Liver (tissue), 9 donors: ENCODE data around the gene CASR. TPM values are rescaled to one million over a fixed set of nuclear protein-coding genes. Genes with fewer than 3 reads are reported as not detected.
"Not testable (repeated sequence)": the region's sequence is repeated elsewhere in the genome, so short reads cannot be mapped to it uniquely, and the experiment has no call there.

Experiments used
- DNase-seq: peaks from one replicate; pipeline ENCODE4 v3.0.0-alpha.2; 2017; ENCODE audit warnings: low spot score
- H3K27ac ChIP-seq, 2 donors: one replicate each; pipeline ENCODE4 v1.7.0; 2013; ENCODE audit warnings: inconsistent platforms in 2 of 2, low read length in 2 of 2, control low read depth in 1 of 2, low read depth in 1 of 2, mild to moderate bottlenecking in 1 of 2
- H3K27me3 ChIP-seq, 4 donors: one replicate each; pipeline versions ENCODE4 v1.6.1 to v1.7.0; 2013; ENCODE audit warnings: low read length in 3 of 4, inconsistent platforms in 1 of 4, mild to moderate bottlenecking in 1 of 4, moderate library complexity in 1 of 4; ENCODE audit not compliant: control insufficient read depth in 4 of 4, insufficient read depth in 4 of 4
- H3K36me3 ChIP-seq, 4 donors: one replicate each; pipeline versions ENCODE4 v1.6.1 to v1.7.0; 2013; ENCODE audit warnings: low read length in 3 of 4, mild to moderate bottlenecking in 3 of 4, low read depth in 1 of 4, moderate library complexity in 1 of 4; ENCODE audit not compliant: control insufficient read depth in 4 of 4, insufficient read depth in 3 of 4
- H3K4me1 ChIP-seq, 4 donors: one replicate each; pipeline versions ENCODE4 v1.6.1 to v1.7.0; 2013; ENCODE audit warnings: low read length in 3 of 4, mild to moderate bottlenecking in 3 of 4, moderate library complexity in 1 of 4; ENCODE audit not compliant: control insufficient read depth in 4 of 4, insufficient read depth in 4 of 4
- H3K4me3 ChIP-seq, 3 donors: one replicate each; pipeline versions ENCODE4 v1.6.1 to v1.7.0; 2013; ENCODE audit warnings: low read length in 3 of 3, control low read depth in 1 of 3, low read depth in 1 of 3, mild to moderate bottlenecking in 1 of 3
- H3K9ac ChIP-seq, 2 donors: one replicate each; pipeline ENCODE4 v1.7.0; 2013; ENCODE audit warnings: low read length in 2 of 2, mild to moderate bottlenecking in 2 of 2, moderate library complexity in 2 of 2, control low read depth in 1 of 2, low read depth in 1 of 2
- H3K9me3 ChIP-seq, 4 donors: one replicate each; pipeline versions ENCODE4 v1.6.1 to v1.7.0; 2013; ENCODE audit warnings: low read length in 3 of 4; ENCODE audit not compliant: control insufficient read depth in 4 of 4
- ATF3 ChIP-seq: IDR thresholded peaks from 2 replicates; pipeline ENCODE4 v1.6.1; 2016; ENCODE audit warnings: antibody characterized with exemption
- CTCF ChIP-seq: fragments of 150-350 bp; IDR thresholded peaks from 2 replicates; pipeline ENCODE4 v1.5.1; 2017; ENCODE audit warnings: improper control_type of control experiment, low read depth, low read length; ENCODE audit not compliant: missing input control
- EGR1 ChIP-seq, 2 donors: IDR thresholded peaks; 2 replicates each; pipeline ENCODE4 v1.6.1; 2016 to 2018; ENCODE audit warnings: antibody characterized with exemption in 2 of 2, low read depth in 2 of 2
- FOXA1 ChIP-seq: IDR thresholded peaks from 2 replicates; pipeline ENCODE4 v1.6.1; 2016; ENCODE audit warnings: antibody characterized with exemption
- FOXA2 ChIP-seq: IDR thresholded peaks from 2 replicates; pipeline ENCODE4 v1.6.1; 2016; ENCODE audit warnings: antibody characterized with exemption
- GABPA ChIP-seq, 2 donors: IDR thresholded peaks in 1 of 2; conservative IDR thresholded peaks in 1 of 2; 2 replicates each; pipeline ENCODE4 v1.6.1; 2016; ENCODE audit warnings: antibody characterized with exemption in 2 of 2, mild to moderate bottlenecking in 1 of 2, moderate library complexity in 1 of 2
- HNF4A ChIP-seq, 2 donors: conservative IDR thresholded peaks; 2 replicates each; pipeline ENCODE4 v1.6.1; 2016; ENCODE audit warnings: antibody characterized with exemption in 2 of 2, mild to moderate bottlenecking in 2 of 2
- JUND ChIP-seq, 2 donors: IDR thresholded peaks; 2 replicates each; pipeline ENCODE4 v1.6.1; 2016; ENCODE audit warnings: antibody characterized with exemption in 2 of 2
- MAX ChIP-seq: IDR thresholded peaks from 2 replicates; pipeline ENCODE4 v1.6.1; 2016; ENCODE audit warnings: antibody characterized with exemption
- RAD21 ChIP-seq, 2 donors: IDR thresholded peaks; 2 replicates each; pipeline ENCODE4 v1.6.1; 2016; ENCODE audit warnings: antibody characterized with exemption in 2 of 2, mild to moderate bottlenecking in 2 of 2
- RXRA ChIP-seq, 2 donors: IDR thresholded peaks; 2 replicates each; pipeline ENCODE4 v1.6.1; 2017 to 2018; ENCODE audit warnings: antibody characterized with exemption in 2 of 2, mild to moderate bottlenecking in 1 of 2
- SP1 ChIP-seq: IDR thresholded peaks from 2 replicates; pipeline ENCODE4 v1.6.1; 2018; ENCODE audit warnings: antibody characterized with exemption, mild to moderate bottlenecking
- TAF1 ChIP-seq: conservative IDR thresholded peaks from 2 replicates; pipeline ENCODE4 v1.6.1; 2016; ENCODE audit warnings: antibody characterized with exemption, mild to moderate bottlenecking
- YY1 ChIP-seq: IDR thresholded peaks from 2 replicates; pipeline ENCODE4 v1.6.1; 2016; ENCODE audit warnings: antibody characterized with exemption, mild to moderate bottlenecking
- WGBS: extraction: QIAGEN DNeasy Blood & Tissue Kit; methylation state at CpG from one replicate; pipeline ENCODE4 v1.1.7; 2013; 5-methylcytosine and 5-hydroxymethylcytosine counted together
- polyA plus RNA-seq, 2 donors: library from polyadenylated mRNA; stranded (reverse) in 1 of 2; unstranded in 1 of 2; fragments of 200-250 nt in 1 of 2; fragments of >200 nt in 1 of 2; fragmentation: Nextera tagmentation in 1 of 2; extraction: Ambion mirVana in 1 of 2; gene quantifications; one replicate each; pipeline versions ENCODE4 v1.2.1 to v1.2.3, GENCODE V29; 2013 to 2015
- total RNA-seq, 2 donors: library from RNA; depleted of rRNA; stranded (reverse); fragments of >200 nt; gene quantifications; one replicate each; pipeline ENCODE4 v1.2.3, GENCODE V29; 2014
- TF ChIP-seq, protein P1 (sequence below): IDR thresholded peaks from 2 replicates; pipeline ENCODE4 v1.6.1; 2016; ENCODE audit warnings: antibody characterized with exemption
- donor health status: healthy.
- donor health status: healthy.
- donor health status: healthy.
- donor health status: healthy.
- donor health status: healthy.

CASR gene
- total and polyA plus RNA-seq, 4 donors, result 0.05 to 0.29 (median 0.14) TPM

DNA sequence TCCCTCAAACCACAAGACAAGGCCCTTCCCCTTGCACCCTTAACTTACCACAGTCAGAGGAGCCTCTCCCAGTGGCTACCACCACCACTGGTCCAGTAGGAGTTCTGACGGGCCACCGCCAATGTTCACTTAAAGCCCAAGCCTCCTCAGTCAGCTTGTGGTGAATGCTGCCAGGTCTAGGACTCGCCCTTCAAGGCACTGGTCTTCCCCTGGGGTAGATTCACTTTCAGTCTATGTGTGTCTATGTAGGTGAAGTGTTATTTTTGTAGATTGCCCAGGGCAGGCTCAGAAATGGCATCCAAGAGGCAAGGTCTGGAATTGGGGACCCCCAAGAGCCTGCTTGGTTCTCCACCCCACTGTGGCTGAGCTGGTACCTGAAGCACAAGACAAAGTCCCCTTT lies 15.4 kb upstream of the CASR start:
- Histone ChIP-seq H3K27ac (no peak overlapping the region), H3K9me3 (peaks cover 0 to under 1% (median 0%) of the 10 kb centered on the region in 4 donors), H3K4me1 (no peaks in the 10 kb centered on the region), H3K27me3 (no peaks in the 10 kb centered on the region), H3K4me3 (no peak overlapping the region), H3K36me3 (no peaks in the 10 kb centered on the region), H3K9ac (no peak overlapping the region)
- 90% methylated on average over 3 of the region's 3 CpGs for WGBS
- DNase-seq, result no peak
- TF ChIP-seq MAX (no peak), RAD21 (IDR thresholded peaks at IDR 0.05) (no peak), ATF3 (no peak), TAF1 (no peak), SP1 (no peak), FOXA2 (no peak), JUND (IDR thresholded peaks at IDR 0.05) (no peak), EGR1 (IDR thresholded peaks at IDR 0.05; ENCODE audit: low read depth in 2 of 2) (no peak), HNF4A (conservative IDR thresholded peaks at IDR 0.05) (no peak), FOXA1 (no peak)

- Histone ChIP-seq H3K27me3 (no peaks in the 10 kb centered on the region), H3K4me3 (no peak overlapping the region), H3K4me1 (no peaks in the 10 kb centered on the region), H3K9ac (no peak overlapping the region), H3K36me3 (no peaks in the 10 kb centered on the region), H3K9me3 (peaks cover 0 to 8% (median 2%) of the 10 kb centered on the region in 4 donors), H3K27ac (no peak overlapping the region)
- no peak for TF ChIP-seq YY1
- no peak for TF ChIP-seq CTCF
- no peak for TF ChIP-seq JUND (IDR thresholded peaks at IDR 0.05)
- TF ChIP-seq, protein P1, sequence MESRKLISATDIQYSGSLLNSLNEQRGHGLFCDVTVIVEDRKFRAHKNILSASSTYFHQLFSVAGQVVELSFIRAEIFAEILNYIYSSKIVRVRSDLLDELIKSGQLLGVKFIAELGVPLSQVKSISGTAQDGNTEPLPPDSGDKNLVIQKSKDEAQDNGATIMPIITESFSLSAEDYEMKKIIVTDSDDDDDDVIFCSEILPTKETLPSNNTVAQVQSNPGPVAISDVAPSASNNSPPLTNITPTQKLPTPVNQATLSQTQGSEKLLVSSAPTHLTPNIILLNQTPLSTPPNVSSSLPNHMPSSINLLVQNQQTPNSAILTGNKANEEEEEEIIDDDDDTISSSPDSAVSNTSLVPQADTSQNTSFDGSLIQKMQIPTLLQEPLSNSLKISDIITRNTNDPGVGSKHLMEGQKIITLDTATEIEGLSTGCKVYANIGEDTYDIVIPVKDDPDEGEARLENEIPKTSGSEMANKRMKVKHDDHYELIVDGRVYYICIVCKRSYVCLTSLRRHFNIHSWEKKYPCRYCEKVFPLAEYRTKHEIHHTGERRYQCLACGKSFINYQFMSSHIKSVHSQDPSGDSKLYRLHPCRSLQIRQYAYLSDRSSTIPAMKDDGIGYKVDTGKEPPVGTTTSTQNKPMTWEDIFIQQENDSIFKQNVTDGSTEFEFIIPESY, result no peak
- TF ChIP-seq GABPA (IDR thresholded peaks at IDR 0.05 in 1 of 2, conservative IDR thresholded peaks at IDR 0.05 in 1 of 2), result no peak
- TF ChIP-seq TAF1, result no peak
- TF ChIP-seq RXRA (IDR thresholded peaks at IDR 0.05), result no peak
- no peak for TF ChIP-seq FOXA1
- TF ChIP-seq EGR1 (IDR thresholded peaks at IDR 0.05; ENCODE audit: low read depth in 2 of 2), result no peak
- DNase-seq, result no peak
- WGBS, result 79% methylated on average over 3 of the region's 3 CpGs
Observed at GRCh38 chr3:122169911-122170310, 13.6 kb upstream of the CASR start.

GRCh38 chr3:122171361-122171760 lies 12.1 kb upstream of the CASR start:
- H3K36me3 ChIP-seq, H3K9ac ChIP-seq, H3K4me3 ChIP-seq, DNase-seq, H3K9me3 ChIP-seq, H3K4me1 ChIP-seq, H3K27ac ChIP-seq, H3K27me3 ChIP-seq: not testable (repeated sequence)
- WGBS, result 50% methylated on average over 2 of the region's 2 CpGs
